ENCODE data around the gene RASAL1. TPM values are rescaled to one million over a fixed set of nuclear protein-coding genes. Genes with fewer than 3 reads are reported as not detected.
A peak's percentile ranks its signal among the peaks of the same experiment; 100 is the strongest.

Gene RASAL1
- total RNA-seq, 2 experiments from 2014 or later = 1.2 to 2.7 TPM

DNA sequence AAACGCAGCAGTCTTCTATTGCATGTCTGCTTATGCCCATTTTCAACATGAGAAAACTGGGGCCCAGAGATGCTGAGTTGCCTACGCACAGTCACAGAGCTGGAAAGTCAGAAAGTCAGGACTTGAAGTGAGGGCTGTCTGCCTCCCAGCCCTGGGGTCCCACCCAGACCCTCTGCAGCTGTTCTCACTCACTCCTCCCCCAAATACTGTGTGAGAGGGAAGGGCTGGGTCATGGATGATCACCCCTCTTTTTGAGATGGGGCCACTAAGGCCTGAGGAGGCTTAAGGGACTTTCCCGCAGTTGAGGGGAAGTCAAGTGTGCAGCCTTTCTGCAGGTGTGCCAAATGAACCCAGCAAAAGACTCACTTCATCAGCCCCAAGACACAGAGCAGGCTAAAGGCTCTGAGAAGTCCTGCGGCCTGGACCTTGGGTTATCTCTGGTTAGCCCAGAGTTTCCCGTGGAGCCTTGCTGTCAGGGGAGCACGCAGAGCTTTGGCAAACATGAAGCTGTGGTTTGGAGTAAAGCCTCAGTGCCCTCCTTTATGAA is 60.4 kb downstream of the RASAL1 start:
- Mint-ChIP-seq H3K4me1 (ENCODE audit: low read depth) (peaks cover 67% of the 10 kb centered on the region), H3K9me3 (no peaks in the 10 kb centered on the region), H3K4me3 (no peak overlapping the region), H3K27me3 (no peaks in the 10 kb centered on the region), H3K27ac (peak overlapping the region; percentile 38), H3K36me3 (ENCODE audit: low read depth) (peaks cover 52% of the 10 kb centered on the region)
- CTCF ChIA-PET = no interaction called here
- Histone ChIP-seq H3K4me1 (ENCODE audit: insufficient read depth, low read length) (peaks cover 50% of the 10 kb centered on the region), H3K27me3 (ENCODE audit: control insufficient read depth in 1 of 2, insufficient read depth in 2 of 2, low read length in 2 of 2) (no peaks in the 10 kb centered on the region), H3K36me3 (ENCODE audit: insufficient read depth, low read length) (peaks cover 16% of the 10 kb centered on the region), H3K9me3 (ENCODE audit: control insufficient read depth in 1 of 2, insufficient read depth in 1 of 2, low read length in 2 of 2) (no peaks in the 10 kb centered on the region), H3K4me3 (ENCODE audit: low read length) (no peak overlapping the region), H3K27ac (ENCODE audit: low read depth in 1 of 2, low read length in 2 of 2) (peak overlapping the region in 1 of 2 donors; percentile 11)
- POLR2A ChIA-PET = no interaction called here
- DNase-seq (peak in 3 of 14 experiments; percentile 12 to 38 (median 29)), ATAC-seq (ENCODE audit: poor library complexity) (peak; percentile 29)
- intact Hi-C loops (cut with DNase I, micrococcal nuclease) = no loop called here
- TF ChIP-seq, protein P1, sequence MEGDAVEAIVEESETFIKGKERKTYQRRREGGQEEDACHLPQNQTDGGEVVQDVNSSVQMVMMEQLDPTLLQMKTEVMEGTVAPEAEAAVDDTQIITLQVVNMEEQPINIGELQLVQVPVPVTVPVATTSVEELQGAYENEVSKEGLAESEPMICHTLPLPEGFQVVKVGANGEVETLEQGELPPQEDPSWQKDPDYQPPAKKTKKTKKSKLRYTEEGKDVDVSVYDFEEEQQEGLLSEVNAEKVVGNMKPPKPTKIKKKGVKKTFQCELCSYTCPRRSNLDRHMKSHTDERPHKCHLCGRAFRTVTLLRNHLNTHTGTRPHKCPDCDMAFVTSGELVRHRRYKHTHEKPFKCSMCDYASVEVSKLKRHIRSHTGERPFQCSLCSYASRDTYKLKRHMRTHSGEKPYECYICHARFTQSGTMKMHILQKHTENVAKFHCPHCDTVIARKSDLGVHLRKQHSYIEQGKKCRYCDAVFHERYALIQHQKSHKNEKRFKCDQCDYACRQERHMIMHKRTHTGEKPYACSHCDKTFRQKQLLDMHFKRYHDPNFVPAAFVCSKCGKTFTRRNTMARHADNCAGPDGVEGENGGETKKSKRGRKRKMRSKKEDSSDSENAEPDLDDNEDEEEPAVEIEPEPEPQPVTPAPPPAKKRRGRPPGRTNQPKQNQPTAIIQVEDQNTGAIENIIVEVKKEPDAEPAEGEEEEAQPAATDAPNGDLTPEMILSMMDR (IDR thresholded peaks at IDR 0.05) = no peak

DNA sequence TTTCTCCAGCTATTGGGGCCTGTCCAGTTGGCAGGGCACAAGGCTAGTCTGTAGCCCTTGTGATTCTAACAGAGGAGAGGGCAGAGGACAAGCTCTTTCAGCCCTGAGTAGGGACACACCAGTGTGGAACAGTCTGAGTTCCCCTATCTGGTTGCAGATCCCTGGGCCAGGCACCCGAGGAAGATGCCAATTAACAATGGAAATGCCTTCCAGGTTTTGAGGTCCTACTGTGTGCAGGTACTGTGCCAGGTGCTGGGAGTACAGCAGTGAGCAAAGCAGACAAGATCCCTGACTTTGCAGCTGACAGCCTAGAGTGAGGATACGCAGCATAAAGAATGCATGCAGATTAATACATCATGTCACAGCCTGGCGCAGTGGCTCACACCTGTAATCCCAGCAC is 62.0 kb downstream of the RASAL1 start:
- no peak for DNase-seq
- Mint-ChIP-seq H3K4me1 (ENCODE audit: low read depth) (peaks cover 77% of the 10 kb centered on the region), H3K27ac (peak overlapping the region; percentile 69), H3K36me3 (ENCODE audit: low read depth) (peaks cover 41% of the 10 kb centered on the region), H3K9me3 (no peaks in the 10 kb centered on the region), H3K4me3 (no peak overlapping the region), H3K27me3 (no peaks in the 10 kb centered on the region)
- Histone ChIP-seq H3K9me3 (ENCODE audit: control insufficient read depth in 1 of 2, insufficient read depth in 1 of 2, low read length in 2 of 2) (no peaks in the 10 kb centered on the region), H3K36me3 (ENCODE audit: insufficient read depth, low read length) (peaks cover 7% of the 10 kb centered on the region), H3K27ac (ENCODE audit: low read depth in 1 of 2, low read length in 2 of 2) (no peak overlapping the region), H3K27me3 (ENCODE audit: control insufficient read depth in 1 of 2, insufficient read depth in 2 of 2, low read length in 2 of 2) (no peaks in the 10 kb centered on the region), H3K4me3 (ENCODE audit: low read length) (no peak overlapping the region), H3K4me1 (ENCODE audit: insufficient read depth, low read length) (peaks cover 64% of the 10 kb centered on the region)
- intact Hi-C loops (cut with DNase I, micrococcal nuclease) = no loop called here
- no peak for ATAC-seq (ENCODE audit: poor library complexity)
- TF ChIP-seq, protein P1 (IDR thresholded peaks at IDR 0.05) = no peak
- POLR2A ChIA-PET = no interaction called here
- CTCF ChIA-PET = no interaction called here

DNA sequence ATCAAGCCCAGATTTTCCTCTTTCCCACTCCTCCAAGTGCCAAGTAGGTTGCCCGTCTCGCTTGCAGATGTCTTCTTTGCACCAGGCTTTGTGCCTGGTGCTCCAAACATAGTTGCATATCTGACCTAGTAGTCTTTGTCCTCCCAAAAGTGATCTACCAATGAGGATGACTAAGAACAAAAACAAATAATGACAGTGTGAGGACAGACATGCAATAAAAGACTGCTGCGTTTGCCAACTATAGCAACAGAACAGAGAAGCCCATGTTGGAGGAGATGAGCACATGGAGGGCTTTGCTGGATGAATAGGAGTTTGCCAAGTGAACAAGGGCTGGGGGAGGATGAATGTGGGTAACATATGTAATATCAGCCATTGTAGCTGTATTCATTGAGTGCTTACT is 63.4 kb downstream of the RASAL1 start:
- Histone ChIP-seq H3K36me3 (ENCODE audit: insufficient read depth, low read length) (no peaks in the 10 kb centered on the region), H3K27me3 (ENCODE audit: control insufficient read depth in 1 of 2, insufficient read depth in 2 of 2, low read length in 2 of 2) (no peaks in the 10 kb centered on the region), H3K27ac (ENCODE audit: low read depth in 1 of 2, low read length in 2 of 2) (no peak overlapping the region), H3K4me1 (ENCODE audit: insufficient read depth, low read length) (peaks cover 65% of the 10 kb centered on the region), H3K4me3 (ENCODE audit: low read length) (no peak overlapping the region), H3K9me3 (ENCODE audit: control insufficient read depth in 1 of 2, insufficient read depth in 1 of 2, low read length in 2 of 2) (no peaks in the 10 kb centered on the region)
- ATAC-seq (ENCODE audit: poor library complexity) = no peak
- no peaks in the 10 kb centered on the region for H3K9me3 Mint-ChIP-seq
- H3K27ac Mint-ChIP-seq = peak overlapping the region; percentile 22
- H3K4me1 Mint-ChIP-seq (ENCODE audit: low read depth) = peaks cover 82% of the 10 kb centered on the region
- TF ChIP-seq, protein P1 (IDR thresholded peaks at IDR 0.05) = no peak
- no peak overlapping the region for H3K4me3 Mint-ChIP-seq
- CTCF ChIA-PET = no interaction called here
- H3K27me3 Mint-ChIP-seq = no peaks in the 10 kb centered on the region
- intact Hi-C loops (cut with DNase I, micrococcal nuclease) = no loop called here
- H3K36me3 Mint-ChIP-seq (ENCODE audit: low read depth) = peaks cover 34% of the 10 kb centered on the region
- POLR2A ChIA-PET = no interaction called here
- no peak for DNase-seq

Measured in CD4-positive, alpha-beta T cell (primary cell).